NCI-H1436 (cell line): ENCODE data around the gene LILRB1.
"Not testable (repeated sequence)": the region's sequence is repeated elsewhere in the genome, so short reads cannot be mapped to it uniquely, and the experiment has no call there.

ENCODE experiments used
- DNase-seq: peaks from one replicate; lab custom pipeline; 2025; lab: John Stamatoyannopoulos, UW

LILRB1 gene

GRCh38 chr19:54624934-54625730, 5.2 kb upstream of the LILRB1 start:
- DNase-seq: not testable (repeated sequence)

GRCh38 chr19:54626757-54627156, 3.5 kb upstream of the LILRB1 start:
- DNase-seq: no peak

- not testable (repeated sequence) for DNase-seq
These were observed 2.4 kb upstream of the LILRB1 start for GRCh38 chr19:54627912-54628311.

GRCh38 chr19:54630782-54631181, 498 bp downstream of the LILRB1 start:
- no peak for DNase-seq

GRCh38 chr19:54631489-54632337, 1.4 kb downstream of the LILRB1 start:
- not testable (repeated sequence) for DNase-seq

- not testable (repeated sequence) for DNase-seq
These were observed 2.2 kb downstream of the LILRB1 start for GRCh38 chr19:54632517-54632916.

GRCh38 chr19:54633401-54633800, 3.1 kb downstream of the LILRB1 start:
- DNase-seq: no peak

GRCh38 chr19:54636081-54636480, 5.8 kb downstream of the LILRB1 start:
- not testable (repeated sequence) for DNase-seq

GRCh38 chr19:54638683-54639082, 8.4 kb downstream of the LILRB1 start:
- DNase-seq: no peak

GRCh38 chr19:54642953-54643352, 12.7 kb downstream of the LILRB1 start:
- DNase-seq: not testable (repeated sequence)

GRCh38 chr19:54643583-54643982, 13.3 kb downstream of the LILRB1 start:
- DNase-seq: not testable (repeated sequence)

- DNase-seq: no peak
These were observed 13.8 kb downstream of the LILRB1 start for GRCh38 chr19:54644056-54644455.

GRCh38 chr19:54646331-54646841, 16.1 kb downstream of the LILRB1 start:
- no peak for DNase-seq

- DNase-seq: no peak
These were observed 17.8 kb downstream of the LILRB1 start for GRCh38 chr19:54648129-54648528.

GRCh38 chr19:54650108-54650655, 19.9 kb downstream of the LILRB1 start:
- DNase-seq: no peak

GRCh38 chr19:54653181-54653809, 23.0 kb downstream of the LILRB1 start:
- peak; percentile 4 for DNase-seq

GRCh38 chr19:54654447-54655321, 24.4 kb downstream of the LILRB1 start:
- DNase-seq: no peak

GRCh38 chr19:54659300-54659699, 29.0 kb downstream of the LILRB1 start:
- no peak for DNase-seq

GRCh38 chr19:54660306-54660705, 30.0 kb downstream of the LILRB1 start:
- DNase-seq: no peak

- no peak for DNase-seq
These were observed 30.7 kb downstream of the LILRB1 start for GRCh38 chr19:54660964-54661363.
